Uterus (tissue), 4 donors: ENCODE measurements around the gene SAMD9L. TPM values are rescaled to one million over a fixed set of nuclear protein-coding genes. Genes with fewer than 3 reads are reported as not detected.

Experiments used
- DNase-seq, 2 donors: peaks; one replicate each; pipeline ENCODE4 v3.0.0-alpha.2; 2019 to 2020
- H3K27ac ChIP-seq, 2 donors: fragments of 200-600 bp; sonication (generic); 1 replicate in 1 of 2; 2 replicates in 1 of 2; pipeline ENCODE4 v1.5.1; 2016 to 2018
- H3K27me3 ChIP-seq, 2 donors: fragments of 200-600 bp; sonication (generic); one replicate each; pipeline ENCODE4 v1.5.1; 2018 to 2019; ENCODE audit warnings: control low read depth in 1 of 2
- H3K36me3 ChIP-seq, 2 donors: fragments of 200-600 bp; sonication (generic); one replicate each; pipeline ENCODE4 v1.5.1; 2019; ENCODE audit warnings: control low read depth in 1 of 2
- H3K4me1 ChIP-seq, 2 donors: fragments of 200-600 bp; sonication (generic); one replicate each; pipeline ENCODE4 v1.5.1; 2018 to 2019; ENCODE audit warnings: control low read depth in 1 of 2
- H3K4me3 ChIP-seq, 2 donors: fragments of 200-600 bp; sonication (generic); 1 replicate in 1 of 2; 2 replicates in 1 of 2; pipeline ENCODE4 v1.5.1; 2018 to 2019; ENCODE audit warnings: mild to moderate bottlenecking in 1 of 2
- H3K9me3 ChIP-seq, 2 donors: fragments of 200-600 bp; sonication (generic); one replicate each; pipeline ENCODE4 v1.5.1; 2019; ENCODE audit warnings: control low read depth in 1 of 2
- CTCF ChIP-seq, 4 experiments: fragments of 200-600 bp in 2 of 4; fragments of 450-650 bp in 2 of 4; sonication (generic) in 2 of 4; IDR thresholded peaks; one replicate each; pipeline ENCODE4 v1.5.1; 2016 to 2019; ENCODE audit warnings: antibody characterized with exemption in 4 of 4, mild to moderate bottlenecking in 2 of 4, moderate library complexity in 1 of 4
- POLR2A ChIP-seq, 2 donors: fragments of 450-650 bp; IDR thresholded peaks; one replicate each; pipeline ENCODE4 v1.6.1; 2016; ENCODE audit warnings: antibody characterized with exemption in 2 of 2, mild to moderate bottlenecking in 1 of 2, moderate library complexity in 1 of 2
- intact Hi-C: fragments of 100-400 bp; cut with DNase I; formaldehyde crosslinking; loops from one replicate; pipeline ENCODE4 v1.15.1; 2023; ENCODE audit warnings: low total_unique reads
- total RNA-seq, 4 donors: library from RNA; depleted of rRNA in 3 of 4; stranded (reverse); fragments of >200 nt in 3 of 4; gene quantifications; one replicate each; pipeline versions ENCODE4 v1.1.0 to v1.2.4, GENCODE V29; 2014 to 2023
- donor health status: DM: yes; HTN: yes; CAD: no.

SAMD9L gene
- total RNA-seq, 4 donors from 2014 or later = 5.6 to 30.0 (median 16.0) TPM

- TF ChIP-seq POLR2A (IDR thresholded peaks at IDR 0.05) (no peak), CTCF (IDR thresholded peaks at IDR 0.05) (no peak)
- no peak overlapping the region for H3K4me3 ChIP-seq
- no peaks in the 10 kb centered on the region for H3K9me3 ChIP-seq
- no peak for DNase-seq
- H3K36me3 ChIP-seq = no peaks in the 10 kb centered on the region
- H3K27ac ChIP-seq = peak overlapping the region; percentile 73 to 90
- intact Hi-C loops = no loop called here
- H3K27me3 ChIP-seq = no peaks in the 10 kb centered on the region
- H3K4me1 ChIP-seq = no peaks in the 10 kb centered on the region
Observed at GRCh38 chr7:93119191-93119905, 28.8 kb downstream of the SAMD9L start.

GRCh38 chr7:93117852-93118530 is 30.2 kb downstream of the SAMD9L start, which contains the start of gene SAMD9:
TSS of gene SAMD9 (minus strand) at chr7:93117979. CDS start at chr7:93106097, 11,882 bp downstream.
- H3K27ac ChIP-seq = peak within 1 kb of the TSS; percentile 73 to 90
- H3K9me3 ChIP-seq = no peaks in the 10 kb centered on the region
- DNase-seq = peak; percentile 39 to 65
- TF ChIP-seq CTCF (IDR thresholded peaks at IDR 0.05) = no peak
- TF ChIP-seq POLR2A (IDR thresholded peaks at IDR 0.05) = no peak
- H3K4me3 ChIP-seq = peak within 1 kb of the TSS; percentile 35 to 51
- no peaks in the 10 kb centered on the region for H3K27me3 ChIP-seq
- intact Hi-C loops = no loop called here
- H3K4me1 ChIP-seq = no peaks in the 10 kb centered on the region
- H3K36me3 ChIP-seq = no peaks in the 10 kb centered on the region

GRCh38 chr7:93117327-93117726 is 30.9 kb downstream of the SAMD9L start:
- no peak for DNase-seq
- peaks cover 0 to 3% of the 10 kb centered on the region in 2 donors for H3K9me3 ChIP-seq
- intact Hi-C loops = no loop called here
- H3K27ac ChIP-seq = peak overlapping the region; percentile 73 to 90
- peak overlapping the region; percentile 35 to 51 for H3K4me3 ChIP-seq
- no peaks in the 10 kb centered on the region for H3K27me3 ChIP-seq
- no peaks in the 10 kb centered on the region for H3K4me1 ChIP-seq
- TF ChIP-seq CTCF (IDR thresholded peaks at IDR 0.05) (no peak), POLR2A (IDR thresholded peaks at IDR 0.05) (no peak)
- no peaks in the 10 kb centered on the region for H3K36me3 ChIP-seq

GRCh38 chr7:93115796-93116195 is 32.4 kb downstream of the SAMD9L start:
- Histone ChIP-seq H3K27ac (no peak overlapping the region), H3K4me3 (no peak overlapping the region), H3K9me3 (peaks cover 0 to 12% of the 10 kb centered on the region in 2 donors), H3K4me1 (no peaks in the 10 kb centered on the region), H3K36me3 (no peaks in the 10 kb centered on the region), H3K27me3 (no peaks in the 10 kb centered on the region)
- DNase-seq = no peak
- TF ChIP-seq CTCF (IDR thresholded peaks at IDR 0.05) = no peak
- TF ChIP-seq POLR2A (IDR thresholded peaks at IDR 0.05) = no peak
- intact Hi-C loops = no loop called here

- Histone ChIP-seq H3K27ac (no peak overlapping the region), H3K9me3 (peaks cover 0 to 73% of the 10 kb centered on the region in 2 donors), H3K4me3 (no peak overlapping the region), H3K4me1 (no peaks in the 10 kb centered on the region), H3K36me3 (peaks cover 0 to 3% of the 10 kb centered on the region in 2 donors), H3K27me3 (no peaks in the 10 kb centered on the region)
- intact Hi-C loops = no loop called here
- no peak for TF ChIP-seq CTCF (IDR thresholded peaks at IDR 0.05)
- no peak for TF ChIP-seq POLR2A (IDR thresholded peaks at IDR 0.05)
- no peak for DNase-seq
Observed at GRCh38 chr7:93108003-93108402, 40.2 kb downstream of the SAMD9L start.
